ENCODE measurements around the gene PDE1C. TPM values are rescaled to one million over a fixed set of nuclear protein-coding genes. Genes with fewer than 3 reads are reported as not detected.
A peak's percentile ranks its signal among the peaks of the same experiment; 100 is the strongest.

PDE1C gene
- total RNA-seq, 6 experiments from 2014 or later = 0.19 to 1.9 (median 1.2) TPM

GRCh38 chr7:31825576-31825975, 244.6 kb downstream of the PDE1C start:
- H3K9me3 Mint-ChIP-seq = peaks cover 31% of the 10 kb centered on the region
- no peaks in the 10 kb centered on the region for H3K4me1 Mint-ChIP-seq (ENCODE audit: low read depth)
- H3K4me3 Mint-ChIP-seq = no peak overlapping the region
- peaks cover 1% of the 10 kb centered on the region; the same call in 1 of the 2 replicates for H3K27me3 Mint-ChIP-seq (ENCODE audit: insufficient read depth)
- H3K36me3 Mint-ChIP-seq (ENCODE audit: low read depth) = peaks cover 3% of the 10 kb centered on the region; the same call in 1 of the 2 replicates
- DNase-seq = no peak
- no peak for TF ChIP-seq CTCF (IDR thresholded peaks at IDR 0.05)
- H3K27ac Mint-ChIP-seq = no peak overlapping the region

GRCh38 chr7:31819031-31819430, 251.2 kb downstream of the PDE1C start:
- no peak for TF ChIP-seq CTCF (IDR thresholded peaks at IDR 0.05)
- DNase-seq = no peak
- H3K27ac Mint-ChIP-seq = no peak overlapping the region
- H3K4me1 Mint-ChIP-seq (ENCODE audit: low read depth) = no peaks in the 10 kb centered on the region; the same call in 1 of the 2 replicates
- peaks cover 29% of the 10 kb centered on the region for H3K9me3 Mint-ChIP-seq
- H3K4me3 Mint-ChIP-seq = no peak overlapping the region
- no peaks in the 10 kb centered on the region for H3K27me3 Mint-ChIP-seq (ENCODE audit: insufficient read depth)
- H3K36me3 Mint-ChIP-seq (ENCODE audit: low read depth) = peaks cover 3% of the 10 kb centered on the region; the same call in 1 of the 2 replicates

- Mint-ChIP-seq H3K27ac (no peak overlapping the region), H3K4me3 (no peak overlapping the region), H3K27me3 (ENCODE audit: insufficient read depth) (no peaks in the 10 kb centered on the region), H3K36me3 (ENCODE audit: low read depth) (no peaks in the 10 kb centered on the region), H3K9me3 (peaks cover 15% of the 10 kb centered on the region; the same call in 1 of the 2 replicates), H3K4me1 (ENCODE audit: low read depth) (no peaks in the 10 kb centered on the region; the same call in 1 of the 2 replicates)
- no peak for TF ChIP-seq CTCF (IDR thresholded peaks at IDR 0.05)
- DNase-seq = no peak
Measured at GRCh38 chr7:31816810-31817209, 253.4 kb downstream of the PDE1C start.

GRCh38 chr7:31815796-31816195, 254.4 kb downstream of the PDE1C start:
- Mint-ChIP-seq H3K9me3 (peaks cover 22% of the 10 kb centered on the region; the same call in 1 of the 2 replicates), H3K4me3 (peak overlapping the region; percentile 24; the same call in 1 of the 2 replicates), H3K27me3 (ENCODE audit: insufficient read depth) (no peaks in the 10 kb centered on the region), H3K4me1 (ENCODE audit: low read depth) (no peaks in the 10 kb centered on the region; the same call in 1 of the 2 replicates), H3K27ac (no peak overlapping the region), H3K36me3 (ENCODE audit: low read depth) (no peaks in the 10 kb centered on the region)
- no peak for TF ChIP-seq CTCF (IDR thresholded peaks at IDR 0.05)
- DNase-seq = no peak

- no peak for DNase-seq
Measured at GRCh38 chr7:31814187-31814586, 256.0 kb downstream of the PDE1C start.

More at GRCh38 chr7:31814187-31814586, 256.0 kb downstream of the PDE1C start:
- no peaks in the 10 kb centered on the region; the same call in 1 of the 2 replicates for H3K4me1 Mint-ChIP-seq (ENCODE audit: low read depth)
- no peaks in the 10 kb centered on the region for H3K36me3 Mint-ChIP-seq (ENCODE audit: low read depth)
- TF ChIP-seq CTCF (IDR thresholded peaks at IDR 0.05) = peak; percentile 34
- H3K9me3 Mint-ChIP-seq = peaks cover 23% of the 10 kb centered on the region; the same call in 1 of the 2 replicates
- no peak overlapping the region for H3K4me3 Mint-ChIP-seq
- no peak overlapping the region for H3K27ac Mint-ChIP-seq
- no peaks in the 10 kb centered on the region for H3K27me3 Mint-ChIP-seq (ENCODE audit: insufficient read depth)
